PC-9 (cell line): ENCODE data around the gene RRP12.

Experiments
- EZH2 ChIP-seq: fragments of 200-600 bp; sonication (generic); IDR thresholded peaks from 2 replicates; pipeline ENCODE4 v1.8.0; 2017; ENCODE audit warnings: antibody characterized with exemption, low read depth
- TF ChIP-seq, protein P1 (sequence below): fragments of 200-600 bp; sonication (generic); conservative IDR thresholded peaks from 2 replicates; pipeline ENCODE4 v1.6.1; 2017; ENCODE audit warnings: mixed run types, antibody characterized with exemption, mild to moderate bottlenecking, moderate library complexity

DNA sequence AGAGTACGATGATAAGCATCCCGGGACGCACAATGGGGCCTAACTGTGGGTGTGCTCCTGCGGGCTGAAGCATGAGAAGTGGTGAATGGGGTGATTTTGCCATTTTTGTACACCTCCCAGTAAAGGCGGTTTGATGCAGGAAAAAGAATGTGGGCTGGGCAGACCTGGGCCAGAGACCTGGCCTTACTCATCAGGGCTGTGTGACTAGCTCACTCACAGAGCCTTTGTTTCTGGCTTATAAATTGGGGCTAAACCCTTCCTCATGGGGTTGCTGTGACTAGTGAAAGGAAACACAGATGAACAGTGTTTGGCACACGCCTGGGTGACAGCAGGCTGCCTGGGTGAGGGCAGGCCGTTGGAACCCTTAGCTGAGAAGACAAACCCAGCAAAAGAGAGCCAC lies 18.0 kb downstream of the RRP12 start:
- TF ChIP-seq, protein P1, sequence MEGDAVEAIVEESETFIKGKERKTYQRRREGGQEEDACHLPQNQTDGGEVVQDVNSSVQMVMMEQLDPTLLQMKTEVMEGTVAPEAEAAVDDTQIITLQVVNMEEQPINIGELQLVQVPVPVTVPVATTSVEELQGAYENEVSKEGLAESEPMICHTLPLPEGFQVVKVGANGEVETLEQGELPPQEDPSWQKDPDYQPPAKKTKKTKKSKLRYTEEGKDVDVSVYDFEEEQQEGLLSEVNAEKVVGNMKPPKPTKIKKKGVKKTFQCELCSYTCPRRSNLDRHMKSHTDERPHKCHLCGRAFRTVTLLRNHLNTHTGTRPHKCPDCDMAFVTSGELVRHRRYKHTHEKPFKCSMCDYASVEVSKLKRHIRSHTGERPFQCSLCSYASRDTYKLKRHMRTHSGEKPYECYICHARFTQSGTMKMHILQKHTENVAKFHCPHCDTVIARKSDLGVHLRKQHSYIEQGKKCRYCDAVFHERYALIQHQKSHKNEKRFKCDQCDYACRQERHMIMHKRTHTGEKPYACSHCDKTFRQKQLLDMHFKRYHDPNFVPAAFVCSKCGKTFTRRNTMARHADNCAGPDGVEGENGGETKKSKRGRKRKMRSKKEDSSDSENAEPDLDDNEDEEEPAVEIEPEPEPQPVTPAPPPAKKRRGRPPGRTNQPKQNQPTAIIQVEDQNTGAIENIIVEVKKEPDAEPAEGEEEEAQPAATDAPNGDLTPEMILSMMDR: no peak
- TF ChIP-seq EZH2: no peak
